Fibroblast of skin of right biceps (primary cell): ENCODE measurements around the gene CACNA1S.

Experiments
- DNase-seq: peaks from one replicate; pipeline ENCODE4 v3.0.0-alpha.2; 2013

CACNA1S gene

DNA sequence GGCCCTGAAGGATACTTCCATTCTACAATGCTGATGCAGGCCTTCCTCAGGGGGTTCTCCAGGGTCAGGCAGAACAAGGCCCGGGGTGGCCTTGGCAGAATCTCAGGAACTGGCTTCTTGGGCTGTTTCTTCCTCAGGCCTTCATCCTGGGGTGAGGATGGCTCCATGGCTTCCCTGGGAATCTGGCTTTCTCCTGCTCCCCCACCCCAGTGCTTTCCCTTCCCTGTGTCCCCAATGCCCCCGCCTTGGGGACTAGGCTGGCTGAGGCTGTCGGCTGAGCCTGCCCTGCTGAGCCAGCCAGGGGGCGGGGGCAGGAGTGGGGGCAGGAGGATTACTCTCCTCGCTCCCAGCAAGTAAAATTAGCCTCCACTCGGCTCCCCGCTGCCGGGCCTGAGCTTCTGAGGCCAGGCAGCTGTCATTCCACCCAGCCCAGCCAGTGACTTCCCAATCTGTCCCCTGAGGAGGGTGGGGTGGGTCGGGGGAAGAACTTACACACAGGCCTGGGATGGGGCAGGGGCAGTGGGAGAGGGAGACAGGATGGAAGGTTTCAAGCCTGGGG, at the start of gene CACNA1S:
TSS of gene CACNA1S (minus strand) at position 254 of the 559 bp plus-strand sequence. CDS start at position 167, 87 bp downstream.
- DNase-seq: no peak

DNA sequence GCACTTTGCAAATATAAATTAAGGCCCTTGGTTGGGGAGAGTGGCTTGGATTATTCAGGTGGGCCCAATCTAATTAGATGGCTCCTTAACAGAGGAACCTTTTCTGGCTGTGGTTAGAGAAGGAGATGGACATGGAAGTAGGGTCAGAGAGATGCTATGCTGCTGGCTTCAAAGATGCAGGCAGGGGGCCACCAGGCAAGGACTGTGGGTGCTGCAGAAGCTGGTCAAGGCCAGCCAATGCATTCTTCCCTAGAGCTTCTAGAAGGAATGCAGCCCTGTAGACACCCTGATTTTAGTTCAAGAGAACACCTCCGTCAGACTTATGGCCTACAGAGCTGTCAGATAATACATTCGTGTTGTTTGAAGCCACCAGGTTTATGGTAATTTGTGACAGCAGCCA, 45.7 kb upstream of the CACNA1S start:
- DNase-seq: no peak

DNA sequence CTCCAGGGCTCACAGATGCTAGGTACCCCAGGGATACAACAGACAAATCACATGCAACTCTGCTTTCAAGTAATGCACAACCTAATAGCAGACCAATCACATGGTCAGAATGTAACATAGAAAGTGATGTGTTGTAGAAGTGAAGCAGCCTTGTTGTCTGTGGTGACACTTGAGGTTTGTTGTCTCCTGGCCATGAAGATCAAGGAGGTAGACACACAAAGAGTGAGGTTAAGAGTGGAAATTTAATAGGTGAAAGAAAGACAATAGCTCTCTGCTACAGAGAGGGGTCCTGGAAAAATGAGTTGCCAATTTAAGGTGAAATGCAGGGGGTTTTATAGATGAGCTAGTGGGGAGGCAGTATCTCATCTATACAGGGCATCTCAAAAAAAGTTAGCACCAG, 44.6 kb upstream of the CACNA1S start:
- no peak for DNase-seq

DNA sequence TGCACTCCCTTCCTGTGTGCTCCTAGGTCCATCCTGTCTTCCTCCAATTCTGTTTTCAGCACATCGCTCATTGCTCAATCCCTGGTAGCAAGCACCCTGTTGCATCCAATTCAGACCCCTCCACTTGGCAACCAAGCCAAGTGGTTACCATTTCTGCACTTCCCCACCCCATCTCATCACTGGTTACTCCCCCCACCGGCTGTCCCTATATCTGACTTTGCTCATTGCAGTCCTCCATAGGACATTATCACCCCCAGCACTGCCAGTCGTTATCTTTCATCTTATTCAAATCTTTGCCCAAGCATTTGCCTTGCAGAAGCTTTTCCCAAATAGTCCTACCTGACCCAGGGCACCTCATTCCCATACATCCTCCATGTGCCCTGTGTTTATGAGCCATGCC, 44.1 kb upstream of the CACNA1S start:
- DNase-seq: no peak

DNA sequence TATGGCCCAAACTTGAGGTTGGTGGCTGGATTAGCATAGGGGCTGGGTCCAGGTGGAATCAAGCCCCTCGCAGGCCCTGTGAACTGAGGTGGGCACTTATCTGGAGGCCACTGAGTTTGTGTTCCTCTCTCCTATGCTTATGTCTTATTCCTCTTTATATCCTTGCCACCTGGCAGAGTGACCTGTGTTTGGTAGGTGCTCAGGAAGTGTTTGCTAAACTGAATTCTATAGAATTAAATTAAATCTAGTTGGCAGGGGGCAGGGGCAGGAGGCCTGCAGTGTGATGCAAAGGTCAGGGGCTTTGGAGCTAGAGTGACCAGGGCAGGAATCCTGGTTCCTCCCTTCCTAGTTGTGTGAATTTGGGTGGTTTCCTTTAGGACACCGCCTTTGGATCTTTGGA, 43.1 kb upstream of the CACNA1S start:
- DNase-seq: no peak

DNA sequence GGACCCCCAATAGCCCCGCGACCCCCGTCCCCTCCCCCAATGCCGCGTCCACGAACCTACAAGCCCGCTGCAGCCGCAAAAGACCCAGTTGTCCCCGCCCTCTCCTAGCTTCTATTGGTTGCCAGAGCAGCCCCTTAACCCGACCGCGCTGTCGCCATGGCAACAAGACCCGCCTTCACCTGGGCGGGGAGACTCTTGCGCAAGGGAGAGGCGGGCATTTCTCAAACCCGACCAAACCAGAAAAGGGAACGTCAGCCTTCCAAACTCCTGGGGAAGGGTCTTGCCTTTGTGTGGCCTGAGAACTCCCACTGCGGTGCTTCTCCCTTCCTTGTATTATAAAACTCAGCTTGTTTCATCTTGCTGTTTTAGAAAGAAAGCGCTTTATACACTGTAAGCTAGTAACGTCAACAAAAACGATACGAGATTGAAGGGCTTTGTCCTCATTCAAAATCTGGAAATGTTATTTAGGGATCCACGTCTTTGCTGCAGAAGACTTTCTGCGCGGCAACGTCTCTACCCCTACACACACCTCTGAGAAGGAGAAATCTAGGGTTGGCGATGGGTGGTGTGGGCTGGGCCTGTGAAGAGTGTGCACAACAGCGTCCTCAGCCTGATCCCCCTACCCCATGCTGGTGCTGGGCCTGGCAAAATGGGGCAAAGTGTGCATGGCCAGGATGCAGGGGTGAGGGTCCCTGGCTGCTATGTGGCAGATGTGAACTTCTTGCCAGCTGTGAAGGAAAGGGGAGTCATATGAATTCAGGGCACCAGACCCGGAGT, 42.4 kb upstream of the CACNA1S start, which contains the start of gene TMEM9:
TSS of gene TMEM9 (minus strand) at position 86 of the 777 bp plus-strand sequence. CDS start 551 bp downstream, outside the sequence.
- DNase-seq: peak; percentile 95

DNA sequence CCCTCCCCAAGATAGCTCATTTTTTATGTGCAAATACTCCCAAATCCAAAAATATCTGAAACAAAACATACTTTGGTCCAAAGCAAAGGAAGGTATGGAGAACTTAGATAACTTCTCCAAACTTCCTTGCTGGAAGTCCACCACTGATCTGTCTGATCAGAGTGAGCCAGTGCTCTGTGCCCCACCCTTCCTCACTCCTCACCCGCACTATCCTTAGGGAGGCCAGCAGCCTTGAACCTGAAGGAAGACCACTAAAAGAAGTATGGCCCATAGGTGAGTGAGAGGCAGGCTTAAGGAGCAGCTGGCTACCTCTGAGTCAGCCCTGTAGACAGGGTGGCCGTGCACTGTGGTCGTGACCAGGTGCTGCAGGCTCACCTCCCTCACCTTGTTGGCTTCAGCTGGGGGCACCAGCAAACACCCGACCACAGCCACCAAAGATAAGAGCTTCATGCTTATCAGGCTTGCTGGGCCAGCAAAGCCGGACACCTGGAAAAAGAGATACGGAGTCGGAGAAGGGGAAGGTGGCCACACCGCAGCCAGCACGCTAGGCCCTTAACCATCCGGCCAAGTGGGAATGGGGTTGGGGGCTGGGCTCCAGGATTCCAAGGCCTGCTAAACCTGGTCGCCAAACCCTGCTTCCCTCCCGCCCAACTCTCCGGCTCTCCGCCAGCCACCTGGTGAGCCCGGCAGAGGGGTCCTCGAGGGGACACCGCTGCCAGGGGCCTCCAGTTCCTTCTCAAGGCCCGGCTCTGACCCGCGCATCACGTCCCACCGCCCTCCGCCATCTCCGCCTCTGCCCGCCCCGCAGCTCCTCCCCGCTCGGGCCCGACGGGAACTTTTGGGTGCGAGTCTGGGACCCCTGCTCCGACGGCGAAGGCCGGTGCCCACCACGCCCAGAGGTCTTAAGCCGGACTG, 41.5 kb upstream of the CACNA1S start:
- no peak for DNase-seq

DNA sequence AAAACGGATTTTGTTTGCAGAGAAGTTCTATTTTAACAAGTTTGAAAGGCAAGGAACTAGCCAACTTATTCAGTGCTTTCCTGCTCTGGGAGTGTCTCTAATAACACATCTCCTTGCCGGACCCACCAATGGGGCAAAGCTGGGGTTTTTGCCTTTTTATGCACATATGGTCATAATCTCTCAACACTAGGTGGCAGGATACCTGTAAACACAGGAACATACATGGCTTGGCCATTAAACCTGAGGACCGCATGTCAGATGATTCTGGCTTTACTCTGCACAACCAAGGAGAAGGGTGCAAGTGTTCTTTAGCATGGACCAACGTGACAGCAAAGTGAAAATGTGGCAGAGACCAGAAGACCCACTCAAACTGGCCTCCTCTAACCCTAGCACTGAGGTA, 37.2 kb upstream of the CACNA1S start:
- DNase-seq: peak; percentile 36

DNA sequence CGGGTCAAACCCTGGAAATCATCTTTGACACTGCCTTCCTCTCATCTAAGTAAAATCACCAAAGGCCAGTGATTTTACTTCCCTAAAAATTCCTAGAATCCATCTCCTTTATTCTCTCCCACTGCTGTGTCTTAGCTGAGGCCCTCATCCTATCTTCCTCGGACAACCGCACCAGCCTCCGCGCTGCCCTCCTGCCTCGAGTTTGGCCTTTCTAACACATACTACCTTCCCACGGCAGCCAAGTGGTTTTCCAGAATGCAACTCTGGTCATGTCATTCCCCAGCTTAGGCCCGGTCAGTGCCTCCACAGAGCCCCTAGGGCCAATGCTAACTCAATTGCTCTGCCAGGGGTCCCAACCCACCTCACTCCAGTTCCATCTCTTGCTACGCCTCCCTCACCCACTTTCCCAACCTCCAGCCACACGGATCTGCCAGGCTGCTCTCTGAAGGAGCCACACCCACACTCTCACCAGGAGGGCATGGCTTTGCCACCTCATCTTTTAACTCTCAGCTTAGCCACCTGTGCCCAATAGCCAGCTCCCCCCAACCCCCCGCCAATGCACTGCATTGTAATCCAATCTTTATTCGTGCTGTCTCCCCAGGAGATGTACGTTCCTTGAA, 35.3 kb upstream of the CACNA1S start:
- no peak for DNase-seq

DNA sequence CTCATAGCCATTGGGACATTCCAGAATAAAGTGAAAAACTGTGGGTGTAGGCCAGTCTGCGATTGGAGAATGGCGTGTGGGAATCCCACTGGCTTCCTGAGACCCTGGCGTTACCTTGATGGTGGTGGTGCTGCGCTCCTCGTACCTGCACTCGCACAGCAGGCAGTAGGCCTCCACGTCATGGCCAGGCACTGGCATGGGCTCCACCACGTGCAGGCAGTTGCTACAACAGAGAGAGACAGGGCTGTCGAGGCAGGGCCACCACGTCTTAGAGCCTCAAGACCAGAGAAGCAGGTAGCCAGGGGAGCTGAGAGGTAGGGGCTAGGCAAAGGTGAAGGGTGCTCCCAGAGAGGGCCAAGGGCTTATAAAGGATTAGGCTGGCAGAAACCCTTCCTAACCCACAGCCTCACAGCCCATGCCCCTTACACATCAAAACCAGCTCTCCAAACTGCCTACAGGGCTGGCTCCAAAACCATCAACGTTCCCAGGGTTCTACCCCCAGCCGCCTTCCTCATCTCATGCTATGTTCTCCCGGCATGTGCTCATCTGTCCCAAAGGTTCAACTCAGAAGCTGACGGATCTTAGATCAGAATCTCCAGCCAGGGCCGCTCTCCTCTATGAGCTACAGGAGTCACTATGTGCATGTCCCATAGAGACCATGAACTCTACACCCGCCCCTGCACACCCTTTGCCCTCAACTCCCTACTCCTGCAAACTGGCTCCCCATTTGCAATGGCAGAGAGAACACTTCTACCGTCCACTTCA, 34.6 kb upstream of the CACNA1S start:
- no peak for DNase-seq

DNA sequence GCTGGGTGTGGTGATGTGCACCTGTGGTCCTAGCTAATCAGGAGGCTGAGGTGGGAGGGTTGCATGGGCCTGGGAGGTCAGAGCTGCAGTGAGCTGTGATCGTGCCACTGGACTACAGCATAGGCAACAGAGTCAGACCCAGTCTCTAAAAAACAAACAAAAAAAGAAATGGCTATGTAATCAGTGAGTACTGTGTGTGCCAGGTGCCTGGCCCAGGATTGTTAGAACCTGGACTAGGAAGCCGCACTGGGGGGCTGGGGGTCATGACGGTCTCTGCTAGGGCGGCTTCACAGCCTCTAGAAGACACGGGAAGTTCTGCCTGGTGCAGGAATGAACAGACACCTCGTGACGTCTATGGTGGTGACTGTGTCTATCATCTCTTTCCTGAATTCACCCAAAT, 33.6 kb upstream of the CACNA1S start:
- no peak for DNase-seq

DNA sequence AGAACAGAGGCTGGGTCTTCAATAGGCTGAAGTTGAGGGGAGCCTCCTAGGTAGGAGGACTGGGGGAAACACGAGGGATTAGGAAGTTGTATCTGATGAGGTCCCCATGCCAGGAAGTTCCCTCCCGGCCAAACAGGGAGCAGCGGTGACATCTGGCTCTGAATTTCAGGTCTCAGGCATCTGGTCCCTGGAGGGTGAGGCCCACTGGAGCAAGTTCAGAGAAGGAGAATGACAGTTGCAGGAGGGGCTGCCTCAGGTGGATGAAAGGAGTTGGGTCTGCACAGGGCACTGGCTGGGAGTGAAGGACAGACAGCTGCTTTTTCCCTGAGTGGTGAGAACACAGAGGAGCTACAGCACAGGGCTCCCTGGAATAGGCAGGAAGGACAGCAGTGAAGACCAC, 32.9 kb upstream of the CACNA1S start:
- DNase-seq: no peak

DNA sequence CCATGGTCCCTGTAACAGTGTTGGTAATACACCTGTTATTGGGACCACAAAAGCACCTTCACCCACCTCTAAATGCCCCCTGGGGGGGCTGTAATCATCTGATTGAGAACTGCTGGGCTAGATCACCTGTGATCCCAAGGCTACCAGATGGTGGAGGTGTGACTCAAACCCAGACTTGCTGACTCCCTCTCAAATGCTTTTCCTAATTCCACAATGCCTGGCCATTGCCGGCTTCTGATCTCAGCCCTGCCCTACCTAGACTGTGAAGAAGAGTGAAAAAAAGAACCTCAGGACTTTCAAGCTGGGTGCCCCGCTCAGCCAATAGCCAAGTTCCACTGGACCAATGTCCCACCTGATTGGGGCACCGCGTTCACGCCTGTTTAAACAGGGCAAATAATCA, 32.5 kb upstream of the CACNA1S start:
- DNase-seq: no peak

DNA sequence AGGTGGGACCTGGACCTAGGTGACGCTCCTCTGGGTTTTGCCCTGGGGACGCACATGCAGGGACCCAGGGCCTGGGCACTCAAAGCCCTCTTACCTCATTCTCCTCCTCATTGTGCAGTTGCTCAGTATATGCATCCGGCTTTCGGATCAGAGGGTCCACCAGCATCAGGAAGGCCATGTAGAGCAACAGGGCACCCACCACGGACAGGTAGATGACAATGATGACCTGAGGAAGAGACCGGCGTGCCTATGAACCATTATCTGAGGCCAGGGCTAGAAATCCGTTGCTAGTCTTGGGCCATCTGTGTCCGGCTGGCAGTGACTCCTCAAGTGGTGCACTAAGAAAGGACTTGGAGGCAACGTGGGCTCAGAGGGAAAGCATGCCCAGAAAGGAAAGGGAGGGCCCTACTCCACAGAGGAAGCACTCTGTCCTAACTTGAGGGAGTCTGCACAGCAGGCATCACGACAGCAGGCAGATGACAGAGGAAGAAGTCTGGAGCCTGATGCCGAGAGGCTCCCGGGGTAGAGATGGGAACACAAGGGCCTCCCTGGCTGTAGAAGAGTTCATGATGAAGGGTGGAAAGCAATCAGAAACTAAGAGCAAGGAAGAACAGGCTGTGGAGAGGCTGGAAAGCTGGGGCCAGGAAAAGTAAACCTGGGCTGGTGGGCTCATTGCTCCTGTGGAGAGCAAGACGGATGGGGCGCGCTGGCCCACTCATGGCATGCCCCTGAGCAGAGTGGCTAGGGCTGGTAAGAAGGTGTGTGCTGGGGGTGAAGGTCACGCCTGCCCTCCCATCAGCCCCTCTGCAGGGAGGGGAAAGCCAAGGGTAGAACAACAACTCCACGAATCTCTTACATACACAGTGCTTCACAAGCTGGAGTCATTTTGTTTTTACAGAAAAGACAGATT, 31.8 kb upstream of the CACNA1S start:
- DNase-seq: no peak

DNA sequence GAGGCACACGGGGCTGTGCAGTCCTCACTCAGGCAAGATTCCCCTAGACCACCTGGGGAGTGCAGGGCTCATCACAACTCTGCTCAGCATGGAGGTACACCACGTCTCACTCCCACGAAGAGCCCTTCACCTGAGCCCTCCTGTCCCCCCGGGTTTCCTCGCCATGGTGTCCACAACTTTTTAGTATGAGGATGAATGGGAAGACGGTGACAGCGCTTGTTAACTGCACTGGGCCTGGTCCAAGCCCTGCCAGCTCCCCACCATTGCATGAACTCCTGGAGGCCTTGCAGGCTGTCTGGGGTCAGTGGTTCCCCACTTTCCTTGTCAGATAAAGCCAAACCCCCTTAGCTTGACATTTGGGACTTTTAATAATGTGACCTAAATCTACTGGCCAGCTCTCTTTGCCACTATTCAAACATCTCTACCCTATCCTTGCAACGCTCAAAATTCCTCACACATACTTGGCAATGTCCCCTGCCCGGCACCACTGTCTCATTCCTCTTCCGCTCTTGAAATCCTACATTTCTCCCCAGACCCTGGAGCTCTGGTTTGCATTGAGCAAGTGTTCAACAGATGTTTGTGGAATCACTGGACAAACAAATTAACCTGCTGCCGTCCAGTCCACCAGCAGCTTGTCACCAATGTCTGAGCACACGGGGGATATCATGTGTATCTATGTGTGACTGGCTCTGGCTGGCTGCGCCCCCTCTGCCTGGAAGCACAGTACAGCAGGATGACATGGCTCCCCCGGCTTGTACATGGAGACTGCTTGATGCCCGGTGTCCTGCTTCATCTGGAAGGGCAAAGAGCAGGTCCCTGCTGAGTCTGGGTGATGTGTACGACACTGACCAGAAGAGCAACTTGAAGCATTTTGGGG, 30.9 kb upstream of the CACNA1S start:
- DNase-seq: no peak

DNA sequence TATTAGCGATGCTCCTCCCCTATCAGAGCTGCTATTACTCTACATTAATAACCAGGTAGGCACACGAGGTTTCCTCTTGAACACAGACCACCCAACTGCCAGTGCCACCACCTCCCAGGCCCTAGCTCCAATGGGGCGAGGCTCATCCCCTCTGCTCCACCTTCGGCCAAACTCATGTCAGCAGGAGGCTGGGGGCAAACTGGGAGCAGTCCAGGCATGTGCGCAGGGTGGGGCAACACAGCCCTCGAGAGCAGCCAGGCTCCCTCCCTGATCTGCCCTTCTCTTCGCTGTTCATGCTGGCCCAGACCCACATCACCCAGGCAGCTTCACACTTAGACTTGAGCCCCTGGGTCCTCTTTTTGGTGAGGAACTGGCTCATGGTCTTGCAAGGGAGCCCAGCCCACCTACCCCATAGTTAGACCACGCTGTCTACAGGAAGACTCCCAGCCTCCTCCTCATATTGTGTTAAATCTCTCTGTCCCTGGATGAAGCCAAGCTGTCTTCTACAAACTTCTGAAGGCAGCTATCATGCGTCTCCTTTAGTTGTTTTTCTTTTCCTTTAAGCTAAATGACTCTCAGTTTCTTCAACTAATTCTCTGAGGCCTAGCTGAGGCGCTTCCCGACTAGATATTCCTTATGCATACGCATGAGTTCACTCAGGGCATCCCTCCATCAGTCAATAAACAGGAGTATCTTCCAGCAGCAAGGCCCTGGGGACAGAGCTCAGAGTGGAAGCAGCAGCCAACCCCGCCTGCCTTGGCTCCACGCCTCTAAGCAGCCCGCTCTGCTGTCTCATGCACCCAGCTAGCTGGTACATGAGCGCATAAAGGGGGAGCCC, 30.0 kb upstream of the CACNA1S start:
- DNase-seq: no peak

DNA sequence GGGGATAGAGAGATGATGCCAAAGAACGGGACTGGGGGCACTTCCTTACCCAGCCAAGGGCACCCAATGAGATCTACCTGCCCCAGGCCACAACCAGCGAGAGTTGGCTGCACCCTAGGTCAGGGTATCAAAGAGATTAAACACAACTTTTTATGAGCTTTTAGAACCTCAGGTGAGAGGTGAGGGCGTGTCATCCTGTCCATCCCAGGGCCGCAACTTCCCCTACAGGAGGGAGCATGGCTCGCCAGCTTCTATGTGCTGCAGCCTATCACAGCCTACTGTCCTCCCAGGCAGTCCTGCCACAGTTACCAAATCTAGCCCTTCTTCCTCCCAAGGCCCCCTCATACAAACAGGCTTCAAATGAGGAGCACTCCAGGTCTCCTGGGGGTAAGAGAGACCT, 29.2 kb upstream of the CACNA1S start:
- DNase-seq: no peak

DNA sequence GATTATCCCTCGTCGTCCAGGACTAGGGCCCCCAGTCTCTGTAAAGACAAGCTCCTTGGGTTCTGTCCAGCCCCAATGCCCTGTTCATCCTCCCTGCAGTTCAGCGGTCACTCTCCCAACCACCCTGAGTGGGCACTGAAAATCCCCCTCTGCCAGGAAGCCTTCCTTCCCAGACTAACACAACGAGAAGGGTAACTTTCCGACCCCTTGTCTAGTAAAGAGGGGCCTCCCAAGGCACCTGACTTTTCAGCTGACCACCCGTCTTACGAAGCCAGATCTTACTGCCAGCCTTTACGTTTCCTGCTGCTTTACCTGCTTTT, 28.7 kb upstream of the CACNA1S start:
- DNase-seq: no peak

DNA sequence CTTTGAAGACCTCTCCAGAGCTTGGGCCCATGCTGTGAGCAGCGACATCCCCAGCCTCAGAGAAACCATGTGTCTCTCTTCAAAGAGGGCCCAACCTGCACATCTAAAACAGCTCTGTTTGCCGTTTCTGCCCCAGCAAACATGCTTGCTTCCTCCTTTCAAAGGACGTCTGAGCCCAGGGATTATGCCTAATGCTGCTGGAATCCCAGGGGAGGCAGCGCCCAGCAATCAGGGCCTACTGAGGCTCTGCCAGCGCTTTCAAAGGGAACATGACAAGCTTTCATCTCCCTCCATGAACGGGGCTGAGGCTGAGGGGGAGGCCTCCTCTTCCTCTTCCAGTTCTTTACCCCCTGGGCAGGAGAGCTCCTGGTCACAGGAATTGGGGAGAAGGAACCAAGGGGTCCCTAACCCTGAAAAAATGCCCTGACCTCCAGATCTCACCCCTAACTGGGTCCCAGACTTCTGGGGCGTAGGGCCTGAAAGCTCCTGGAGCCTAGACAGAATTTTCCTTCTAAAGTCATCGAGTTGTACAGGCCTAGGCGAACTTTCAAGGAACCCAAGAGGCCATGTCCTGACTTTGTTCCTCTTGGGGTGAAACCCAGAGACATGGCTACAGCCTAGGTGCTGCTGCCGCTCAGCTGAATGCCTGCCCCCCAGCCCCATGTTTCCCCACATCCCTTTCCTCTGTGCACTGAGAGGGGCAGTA, 28.2 kb upstream of the CACNA1S start:
- DNase-seq: no peak
